ENCODE results near the gene PIH1D2.
"Not testable (repeated sequence)": the region's sequence is repeated elsewhere in the genome, so short reads cannot be mapped to it uniquely, and the experiment has no call there.

Gene PIH1D2

DNA sequence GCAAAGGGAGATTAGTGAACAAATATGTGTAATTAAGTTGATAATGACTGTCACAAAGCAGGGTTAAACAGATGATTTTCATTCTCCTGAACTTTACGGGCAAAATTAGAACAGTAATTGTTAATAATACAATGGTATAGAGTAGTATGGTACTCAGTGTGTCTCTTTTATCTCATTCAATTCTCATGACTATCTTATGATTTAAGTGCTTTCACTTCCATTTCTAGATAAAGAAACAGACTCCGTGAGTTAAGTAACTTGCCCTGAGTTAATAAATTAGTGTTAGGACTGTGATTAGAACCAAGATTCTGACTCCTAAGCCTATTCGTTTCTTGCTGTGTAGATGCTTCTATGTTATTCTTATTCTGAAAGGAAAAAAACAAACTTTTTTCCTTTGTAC is 22.0 kb downstream of the PIH1D2 start:
- DNase-seq = no peak

DNA sequence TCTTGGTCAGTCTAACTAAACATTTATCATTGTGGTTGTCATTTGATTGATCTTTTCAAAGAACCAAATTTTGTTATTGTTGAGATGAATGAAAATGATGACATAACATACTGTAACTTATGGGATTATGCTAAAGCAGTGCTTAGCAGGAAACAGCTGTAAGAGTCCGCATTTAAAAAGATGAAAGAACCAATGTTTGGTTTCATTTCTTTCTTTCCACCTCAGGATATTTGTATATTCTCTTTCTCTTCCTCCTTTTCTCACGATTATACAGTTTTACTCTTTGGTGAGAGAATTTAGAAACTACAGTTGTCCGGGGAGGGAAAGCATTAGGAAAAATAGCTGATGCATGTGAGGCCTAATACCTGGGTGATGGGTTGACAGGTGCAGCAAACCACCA is 23.1 kb downstream of the PIH1D2 start:
- DNase-seq = no peak

DNA sequence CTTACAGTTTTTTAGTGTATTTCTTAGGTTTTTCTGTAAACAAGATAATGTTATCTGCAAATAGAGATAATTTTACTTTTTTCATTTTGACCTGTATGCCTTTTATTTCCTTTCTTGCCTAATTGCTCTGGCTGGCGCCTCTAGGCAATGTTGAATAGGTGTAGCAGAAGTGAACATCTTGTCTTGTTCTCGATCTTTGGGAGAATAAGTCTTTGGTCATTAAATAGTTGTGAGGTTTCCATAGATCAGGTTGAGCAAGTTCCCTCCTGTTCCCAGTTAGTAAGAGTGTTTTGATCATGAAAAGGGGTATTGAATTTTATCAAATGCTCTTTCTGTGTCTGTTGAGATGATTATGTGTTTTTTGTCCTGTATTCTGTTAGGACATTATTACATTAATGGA is 24.0 kb downstream of the PIH1D2 start:
- DNase-seq = no peak

DNA sequence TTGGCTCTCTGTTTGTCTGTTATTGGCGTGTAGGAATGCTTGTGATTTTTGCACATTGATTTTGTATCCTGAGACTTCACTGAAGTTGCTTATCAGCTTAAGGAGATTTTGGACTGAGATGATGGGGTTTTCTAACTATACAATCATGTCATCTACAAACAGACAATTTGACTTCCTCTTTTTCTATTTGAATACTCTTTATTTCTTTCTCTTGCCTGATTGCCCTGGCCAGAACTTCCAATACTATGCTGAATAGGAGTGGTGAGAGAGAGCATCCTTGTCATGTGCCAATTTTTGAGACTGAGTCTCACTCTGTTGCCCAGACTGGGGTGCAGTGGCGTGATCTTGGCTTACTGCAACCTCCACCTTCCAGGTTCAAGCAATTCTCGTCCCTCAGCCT is 25.6 kb downstream of the PIH1D2 start:
- DNase-seq = not testable (repeated sequence)

DNA sequence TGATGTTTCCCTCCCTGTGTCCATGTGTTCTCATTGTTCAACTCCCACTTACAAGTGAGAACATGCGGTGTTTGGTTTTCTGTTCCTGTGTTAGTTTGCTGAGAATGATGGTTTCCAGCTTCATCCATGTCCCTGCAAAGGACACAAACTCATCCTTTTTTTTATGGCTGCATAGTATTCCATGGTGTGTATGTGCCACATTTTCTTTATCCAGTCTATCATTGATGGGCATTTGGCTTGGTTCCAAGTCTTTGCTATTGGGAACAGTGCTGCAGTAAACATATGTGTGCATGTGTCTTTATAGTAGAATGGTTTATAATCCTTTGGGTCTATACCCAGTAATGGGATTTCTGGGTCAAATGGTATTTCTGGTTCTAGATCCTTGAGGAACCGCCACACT is 27.2 kb downstream of the PIH1D2 start:
- not testable (repeated sequence) for DNase-seq

DNA sequence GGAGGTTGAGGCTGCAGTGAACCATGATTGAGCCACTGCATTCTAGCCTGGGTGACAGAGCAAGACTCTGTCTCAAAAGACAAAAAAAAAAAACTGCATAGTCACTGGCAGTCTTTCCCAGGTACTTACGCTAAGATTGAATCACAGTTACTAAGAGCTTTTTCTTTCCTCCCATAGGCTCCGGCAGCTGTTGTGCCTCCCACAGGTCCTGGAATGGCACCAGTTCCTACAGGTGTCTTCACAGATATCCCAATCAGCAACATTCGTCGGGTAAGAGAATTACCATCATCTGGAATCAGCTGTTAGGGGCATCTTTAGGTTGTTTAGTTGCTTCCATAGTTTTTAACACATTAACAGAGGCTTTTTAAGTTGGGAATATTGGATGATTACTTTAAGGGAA is 28.9 kb downstream of the PIH1D2 start:
- DNase-seq = no peak

DNA sequence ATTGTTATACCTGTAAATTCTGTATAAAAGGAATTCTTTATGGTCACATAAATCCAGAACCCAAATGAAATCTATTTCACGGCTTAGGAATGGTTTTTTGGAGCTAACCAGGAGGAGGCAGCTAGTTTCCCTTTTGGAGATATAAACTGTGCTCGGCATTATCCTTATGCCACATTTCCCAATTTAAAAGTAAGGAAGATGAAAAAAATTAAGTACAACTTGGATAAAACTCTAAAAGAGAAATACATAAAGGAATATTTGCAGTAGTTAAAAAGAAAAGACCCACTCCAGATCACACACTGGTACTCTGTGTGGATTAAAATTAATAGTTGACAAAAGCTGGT is 30.9 kb downstream of the PIH1D2 start:
- DNase-seq = no peak

DNA sequence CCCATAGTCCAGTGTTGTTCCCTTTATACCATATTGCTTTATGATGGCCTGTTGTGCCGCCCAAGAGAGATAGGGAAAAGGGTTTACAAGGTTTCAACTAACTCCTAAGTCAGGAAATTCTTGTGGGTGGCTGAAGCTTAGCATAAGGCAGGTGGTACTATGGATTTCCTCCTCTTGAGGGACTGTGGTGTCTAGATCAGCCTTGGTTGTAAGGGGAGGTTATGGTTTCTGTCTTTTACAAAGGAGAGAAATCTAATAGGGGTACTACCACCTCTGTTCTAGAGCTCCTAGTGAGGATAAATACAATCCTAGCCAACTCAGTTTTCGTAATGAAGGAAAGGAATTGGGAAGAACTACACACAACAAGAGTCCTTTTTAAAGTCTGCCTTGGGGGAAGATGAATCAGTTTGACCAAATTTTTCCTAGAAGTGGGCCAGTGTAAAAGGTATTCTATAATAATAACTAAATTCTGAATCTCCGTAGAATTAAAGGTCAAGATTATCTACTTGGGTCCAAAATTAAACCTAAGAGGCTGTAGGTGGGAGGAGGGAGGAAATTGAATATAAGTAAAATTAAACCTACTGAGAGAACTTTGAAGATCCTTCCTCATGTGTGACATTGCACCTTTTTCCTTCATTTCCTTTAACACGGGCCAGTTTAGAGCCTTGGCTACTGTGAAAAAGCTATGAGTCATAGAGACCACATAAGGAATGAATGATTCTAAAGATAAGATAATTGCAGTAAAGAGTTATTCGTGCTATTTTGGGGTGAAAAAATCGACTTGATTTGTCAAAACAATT is 31.5 kb downstream of the PIH1D2 start:
- no peak for DNase-seq

DNA sequence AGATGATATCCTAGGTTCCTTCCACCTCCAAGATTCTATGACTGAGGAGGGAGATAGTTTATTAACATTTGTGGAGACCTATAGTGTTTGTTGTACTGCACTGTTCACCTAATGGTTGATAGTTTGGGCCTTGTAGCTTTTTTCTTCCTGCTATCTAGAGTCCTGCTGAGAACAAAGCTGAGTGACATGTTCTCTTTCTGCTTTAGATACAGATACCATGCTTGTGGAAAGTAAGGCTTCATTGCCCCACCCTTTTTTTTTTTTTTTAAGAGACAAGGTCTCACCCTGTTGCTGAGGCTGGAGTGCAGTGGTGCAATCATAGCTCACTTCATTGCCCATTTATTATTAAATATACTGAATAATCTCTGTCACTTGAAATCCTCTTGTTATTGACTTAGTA is 36.3 kb downstream of the PIH1D2 start:
- DNase-seq = no peak

DNA sequence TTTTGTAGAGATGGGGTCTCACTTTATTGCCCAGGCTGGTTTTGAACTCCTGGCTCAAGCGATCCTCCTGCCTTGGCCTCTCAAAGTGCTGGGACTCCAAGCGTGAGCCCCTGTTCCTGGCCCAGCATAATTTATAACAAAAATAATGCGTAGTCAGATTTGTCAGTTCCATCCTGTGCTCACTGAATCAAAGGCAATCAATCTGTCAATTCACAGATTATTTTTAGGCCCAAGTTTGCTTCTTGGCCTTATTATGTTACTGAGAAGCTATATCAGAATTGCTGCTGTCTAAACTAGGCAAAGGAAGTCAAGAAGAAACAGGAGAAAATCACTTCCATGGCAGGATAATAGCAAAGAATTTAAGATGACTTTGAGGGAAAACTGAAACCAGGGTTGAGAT is 39.9 kb downstream of the PIH1D2 start:
- DNase-seq = no peak

DNA sequence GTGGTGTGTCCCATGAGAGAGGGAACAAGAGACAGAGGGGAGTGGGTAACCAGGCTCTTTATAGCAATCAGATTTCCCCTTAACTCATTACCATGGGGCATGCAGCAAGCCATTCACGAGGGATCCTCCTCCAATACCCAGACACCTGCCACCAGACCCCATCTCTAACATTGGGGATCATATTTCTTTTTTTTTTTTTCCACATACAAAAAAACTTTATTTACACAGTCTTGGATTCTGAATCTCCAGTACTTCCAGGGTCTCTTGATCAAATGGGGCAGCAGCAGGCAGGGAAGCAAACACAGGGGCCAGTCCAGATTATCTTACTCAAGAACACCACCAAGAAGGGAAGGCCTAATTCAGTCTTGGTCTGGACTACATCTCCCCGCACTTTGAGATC is 44.4 kb downstream of the PIH1D2 start:
- no peak for DNase-seq

DNA sequence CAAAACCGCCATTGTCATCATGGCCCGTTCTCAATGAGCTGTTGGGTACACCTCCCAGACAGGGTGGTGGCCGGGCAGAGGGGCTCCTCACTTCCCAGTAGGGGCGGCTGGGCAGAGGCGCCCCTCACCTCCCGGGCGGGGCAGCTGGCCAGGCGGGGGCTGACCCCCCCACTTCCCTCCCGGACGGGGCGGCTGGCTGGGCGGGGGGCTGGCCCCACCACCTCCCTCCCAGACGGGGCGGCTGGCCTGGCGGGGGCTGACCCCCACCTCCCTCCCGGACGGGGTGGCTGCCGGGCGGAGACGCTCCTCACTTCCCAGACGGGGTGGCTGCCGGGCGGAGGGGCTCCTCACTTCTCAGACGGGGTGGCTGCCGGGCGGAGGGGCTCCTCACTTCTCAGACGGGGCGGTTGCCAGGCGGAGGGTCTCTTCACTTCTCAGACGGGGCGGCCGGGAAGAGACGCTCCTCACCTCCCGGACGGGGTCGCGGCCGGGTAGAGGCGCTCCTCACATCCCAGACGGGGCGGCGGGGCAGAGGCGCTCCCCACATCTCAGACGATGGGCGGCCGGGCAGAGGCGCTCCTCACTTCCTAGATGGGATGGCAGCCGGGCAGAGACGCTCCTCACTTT is 46.9 kb downstream of the PIH1D2 start:
- not testable (repeated sequence) for DNase-seq

DNA sequence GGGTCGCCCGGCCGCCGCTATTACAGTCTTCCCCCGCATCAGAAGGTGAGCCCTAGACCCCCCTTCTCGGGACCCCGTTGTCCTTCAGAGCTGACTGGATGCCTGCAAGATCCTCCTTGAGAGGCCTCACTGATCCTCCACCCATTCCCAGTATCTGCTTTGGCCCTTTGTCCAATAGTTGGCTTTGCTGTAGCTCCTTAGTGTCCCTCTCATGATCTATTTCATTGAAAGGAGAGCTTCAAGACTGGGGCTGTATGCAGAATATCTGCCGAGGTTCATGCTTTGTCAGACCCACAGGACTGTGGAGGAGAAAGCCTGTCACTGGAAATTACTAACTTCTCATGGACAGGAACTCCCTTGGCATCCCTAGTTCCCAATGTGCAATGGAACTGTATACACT is 48.1 kb downstream of the PIH1D2 start:
- DNase-seq = no peak

DNA sequence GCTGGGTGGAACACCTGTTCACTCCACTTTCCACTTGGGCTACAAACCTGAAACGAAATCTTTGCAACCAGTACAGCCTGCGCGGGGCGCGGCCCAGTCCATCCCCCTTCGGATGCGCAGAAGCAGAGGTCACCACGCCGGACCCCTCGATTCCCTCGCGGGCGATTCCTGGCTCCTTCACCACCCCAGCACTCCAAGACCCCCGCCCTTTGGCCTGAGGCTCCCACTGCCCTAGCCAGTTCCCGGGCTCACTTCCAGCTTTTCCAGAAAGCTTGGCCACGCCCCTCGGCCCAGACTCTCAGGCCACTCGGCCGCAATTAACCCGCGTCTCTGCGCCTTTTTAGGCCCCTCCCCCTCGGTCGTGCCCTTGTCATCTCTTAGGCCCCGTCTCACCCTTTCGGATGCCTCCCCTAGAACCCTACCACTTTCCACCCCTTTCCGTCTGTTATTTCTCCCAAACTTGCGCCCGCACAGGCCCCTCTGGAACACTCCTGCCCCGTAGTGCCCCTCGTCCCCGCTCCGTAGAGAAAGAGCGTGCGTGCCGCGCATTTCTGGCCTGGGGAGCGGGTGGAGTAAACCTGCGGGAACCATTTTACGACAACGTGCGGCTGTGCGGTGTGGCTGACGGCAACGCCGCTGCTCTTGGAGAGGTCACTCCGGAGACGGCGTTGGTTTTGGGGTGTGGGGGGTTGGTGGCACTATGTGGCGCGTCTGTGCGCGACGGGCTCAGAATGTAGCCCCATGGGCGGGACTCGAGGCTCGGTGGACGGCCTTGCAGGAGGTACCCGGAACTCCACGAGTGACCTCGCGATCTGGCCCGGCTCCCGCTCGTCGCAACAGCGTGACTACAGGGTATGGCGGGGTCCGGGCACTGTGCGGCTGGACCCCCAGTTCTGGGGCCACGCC is 48.8 kb downstream of the PIH1D2 start, which contains the start of gene DLAT:
TSS of gene DLAT (plus strand) at position 636 of the 906 bp plus-strand sequence. CDS start at position 701, 65 bp downstream.
- peak; percentile 91 for DNase-seq

DNA sequence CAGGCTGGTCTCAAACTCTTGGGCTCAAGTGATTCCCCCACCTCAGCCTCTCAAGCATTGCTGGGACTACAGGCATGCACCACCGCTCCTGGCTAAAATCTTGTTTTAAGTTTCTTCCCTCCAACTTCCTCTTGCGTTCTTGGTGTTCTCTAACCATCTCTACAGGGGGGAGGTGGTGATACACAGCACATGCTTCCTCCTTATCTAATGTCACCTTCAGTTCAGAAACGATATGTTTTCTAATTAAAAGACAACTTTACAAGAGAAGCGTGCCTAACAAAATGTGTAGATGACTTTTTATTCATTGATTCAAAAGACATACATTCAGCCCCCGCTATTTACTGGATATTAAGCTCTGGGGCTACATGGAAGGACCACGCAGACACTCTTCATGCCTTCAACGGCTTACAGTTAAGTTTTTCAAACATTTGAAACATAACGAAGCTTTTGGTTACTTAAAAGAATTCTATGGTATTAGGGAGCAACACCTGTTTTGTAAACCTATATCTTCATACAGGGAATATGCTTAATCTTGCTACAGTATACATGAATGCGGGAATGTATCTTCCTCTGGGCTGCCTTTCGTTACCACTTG is 49.5 kb downstream of the PIH1D2 start:
- DNase-seq = no peak

DNA sequence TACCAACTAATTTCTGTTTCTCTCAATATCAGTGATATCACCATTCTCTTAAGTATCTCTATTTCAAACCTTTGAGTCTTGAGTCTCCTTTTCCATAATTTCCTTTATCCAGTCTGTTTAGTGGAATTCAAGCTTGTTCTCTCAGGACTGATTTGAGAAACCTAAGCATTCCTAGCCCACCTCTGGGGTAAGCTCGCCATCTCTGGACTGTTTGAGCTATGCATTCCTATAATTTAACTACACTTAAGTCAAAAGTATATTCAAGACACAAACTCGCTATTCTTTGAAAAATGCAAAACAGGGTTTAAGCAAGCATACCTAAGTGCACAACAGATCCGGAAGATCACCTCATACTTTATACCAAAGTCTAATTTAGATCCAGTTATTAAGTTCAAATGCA is 50.7 kb downstream of the PIH1D2 start:
- DNase-seq = no peak

DNA sequence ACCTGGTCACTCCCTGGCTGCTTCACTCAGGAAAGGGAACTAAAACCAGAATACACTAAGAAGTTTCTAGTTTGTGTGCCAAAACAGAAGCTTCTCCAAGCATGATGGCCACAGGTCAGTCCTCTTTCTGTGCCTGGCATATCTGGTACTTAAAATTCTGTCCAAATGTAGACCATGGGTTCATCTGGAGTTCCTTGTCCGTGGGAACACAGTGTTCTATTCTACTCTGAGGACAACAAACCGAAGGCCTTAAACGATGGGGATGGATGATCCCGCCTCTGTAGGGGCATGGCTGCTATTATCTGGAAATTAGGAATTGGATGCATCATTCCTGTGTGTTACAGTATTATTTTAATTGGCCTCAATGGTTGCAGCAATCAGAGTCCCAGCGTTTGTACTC is 54.8 kb downstream of the PIH1D2 start:
- no peak for DNase-seq

All from activated CD4-positive, alpha-beta T cell treated with anti-CD3 and anti-CD28 coated beads for 48 hours (primary cell).